ENCODE results near the gene SLC35E3. TPM values are rescaled to one million over a fixed set of nuclear protein-coding genes. Genes with fewer than 3 reads are reported as not detected.

SLC35E3 gene
- polyA plus RNA-seq, 2 of the 4 experiments (the other 2 are of a cell fraction), result 5.1 to 22.1 TPM

GRCh38 chr12:68759852-68760251 lies 13.9 kb downstream of the SLC35E3 start:
- CTCF ChIA-PET, result interaction anchor here (1.3 kb wide), 1 partner anchor 14 kb away, joined by 3 read pairs; the partner anchor contains the start of gene SLC35E3
- Histone ChIP-seq H3K4me3 (no peak overlapping the region), H3K4me2 (no peak overlapping the region), H3K4me1 (no peaks in the 10 kb centered on the region), H3K27ac (no peak overlapping the region), H3K9me3 (no peaks in the 10 kb centered on the region)
- TF ChIP-seq HDAC2 (IDR thresholded peaks at IDR 0.05), result no peak
- no peak for TF ChIP-seq HOXB13 (CRISPR knock-in tag; IDR thresholded peaks at IDR 0.05; ENCODE audit: low read depth)
- no peak for TF ChIP-seq CBX8 (IDR thresholded peaks at IDR 0.05)
- TF ChIP-seq CBX2 (IDR thresholded peaks at IDR 0.05; ENCODE audit: borderline replicate concordance, low read depth), result no peak
- 86% methylated on average over 5 of the region's 5 CpGs for WGBS (ENCODE audit: missing lambda C conversion rate)
- ATAC-seq, result no peak
- POLR2A ChIA-PET, result no interaction called here
- FAIRE-seq, result no peak
- no peak for DNase-seq (ENCODE audit: low read depth in 1 of 2, low spot score in 1 of 2)

- no peak for TF ChIP-seq FOSB (CRISPR knock-in tag; IDR thresholded peaks at IDR 0.05)
- TF ChIP-seq HMGXB4 (CRISPR knock-in tag; IDR thresholded peaks at IDR 0.05; ENCODE audit: borderline replicate concordance), result no peak
- TF ChIP-seq ELK1 (IDR thresholded peaks at IDR 0.05; ENCODE audit: low read depth, low read length), result no peak
- TF ChIP-seq HOXB5 (CRISPR knock-in tag; IDR thresholded peaks at IDR 0.05), result no peak
- no peak for TF ChIP-seq KDM5A (IDR thresholded peaks at IDR 0.05)
- no peak for TF ChIP-seq POLR2AphosphoS2 (conservative IDR thresholded peaks at IDR 0.05; ENCODE audit: low read length)
- TF ChIP-seq USF2 (IDR thresholded peaks at IDR 0.05), result no peak
- no peak for TF ChIP-seq ATOH8 (CRISPR knock-in tag; IDR thresholded peaks at IDR 0.05; ENCODE audit: low read depth)
- TF ChIP-seq RFX5 (IDR thresholded peaks at IDR 0.05), result no peak
- TF ChIP-seq MYC (IDR thresholded peaks at IDR 0.05; ENCODE audit: borderline replicate concordance, low read length), result no peak
- TF ChIP-seq ZNF302 (CRISPR knock-in tag; IDR thresholded peaks at IDR 0.05), result no peak
- TF ChIP-seq NFE2L2 (conservative IDR thresholded peaks at IDR 0.05; ENCODE audit: low read length), result no peak
- TF ChIP-seq PHF8 (IDR thresholded peaks at IDR 0.05; ENCODE audit: borderline replicate concordance, low read depth), result no peak
- TF ChIP-seq JUNB (IDR thresholded peaks at IDR 0.05), result no peak
- no peak for TF ChIP-seq CHD2 (IDR thresholded peaks at IDR 0.05; ENCODE audit: low read length, partially characterized antibody)
- TF ChIP-seq E2F6 (IDR thresholded peaks at IDR 0.05; ENCODE audit: borderline replicate concordance, low read depth), result no peak
- TF ChIP-seq ZC3H11A (IDR thresholded peaks at IDR 0.05), result no peak
- TF ChIP-seq CEBPB (IDR thresholded peaks at IDR 0.05), result no peak
- Histone ChIP-seq H3K4me3 (no peak overlapping the region), H3K4me1 (no peaks in the 10 kb centered on the region), H3K9me3 (no peaks in the 10 kb centered on the region), H3K27ac (no peak overlapping the region), H3K4me2 (no peak overlapping the region)
- 92% methylated on average over 7 of the region's 7 CpGs for WGBS (ENCODE audit: missing lambda C conversion rate)
- ChIA-PET CTCF (no interaction called here), POLR2A (no interaction called here)
- FAIRE-seq (no peak), DNase-seq (ENCODE audit: low read depth in 1 of 2, low spot score in 1 of 2) (no peak), ATAC-seq (no peak)
Observed at GRCh38 chr12:68760806-68761441, 14.9 kb downstream of the SLC35E3 start.

Data from A549 (cell line).